MM.1S (cell line): ENCODE measurements around the gene CACNA1C.

Source experiments
- DNase-seq: peaks from one replicate; pipeline ENCODE4 v3.0.0-alpha.2; 2015
- H2AFZ ChIP-seq: fragments of 300-600 bp; sonication (generic); 2 replicates; pipeline ENCODE4 v1.6.0; 2016; ENCODE audit warnings: antibody characterized with exemption, low read length
- H3F3A ChIP-seq: fragments of 300-600 bp; sonication (generic); 2 replicates; pipeline ENCODE4 v1.6.1; 2016; ENCODE audit warnings: mild to moderate bottlenecking, antibody characterized with exemption, low read length, moderate library complexity, mixed read lengths; ENCODE audit not compliant: insufficient read depth
- H3K27ac ChIP-seq: fragments of 300-600 bp; sonication (generic); 2 replicates; pipeline ENCODE4 v1.5.1; 2016; ENCODE audit warnings: mild to moderate bottlenecking, low read length
- H3K27me3 ChIP-seq: fragments of 300-600 bp; sonication (generic); replicated peaks from 2 replicates; pipeline ENCODE4 v1.6.0; 2016; ENCODE audit warnings: low read length; ENCODE audit not compliant: insufficient read depth
- H3K36me3 ChIP-seq: fragments of 300-600 bp; sonication (generic); replicated peaks from 2 replicates; pipeline ENCODE4 v1.6.1; 2016; ENCODE audit warnings: mild to moderate bottlenecking, low read length, mixed read lengths; ENCODE audit not compliant: insufficient read depth
- H3K4me1 ChIP-seq: fragments of 300-600 bp; sonication (generic); 2 replicates; pipeline ENCODE4 v1.6.1; 2016; ENCODE audit warnings: low read length, mixed read lengths
- H3K4me2 ChIP-seq: fragments of 300-600 bp; sonication (generic); 2 replicates; pipeline ENCODE4 v1.6.0; 2016; ENCODE audit warnings: low read depth, low read length
- H3K4me3 ChIP-seq: fragments of 300-600 bp; sonication (generic); 2 replicates; pipeline ENCODE4 v1.5.1; 2016; ENCODE audit warnings: low read length, mixed read lengths
- H3K79me2 ChIP-seq: fragments of 300-600 bp; sonication (generic); 2 replicates; pipeline ENCODE4 v1.6.1; 2016; ENCODE audit warnings: mixed run types, low read length, mixed read lengths
- H3K9ac ChIP-seq: fragments of 300-600 bp; sonication (generic); 2 replicates; pipeline ENCODE4 v1.6.1; 2016; ENCODE audit warnings: low read length, mixed read lengths
- H3K9me2 ChIP-seq: fragments of 300-600 bp; sonication (generic); replicated peaks from 2 replicates; pipeline ENCODE4 v1.6.1; 2016; ENCODE audit warnings: mild to moderate bottlenecking, low read length, mixed read lengths; ENCODE audit not compliant: insufficient read depth
- H3K9me3 ChIP-seq: fragments of 300-600 bp; sonication (generic); replicated peaks from 2 replicates; pipeline ENCODE4 v1.6.1; 2016; ENCODE audit warnings: mild to moderate bottlenecking, low read length, mixed read lengths; ENCODE audit not compliant: insufficient read depth
- H4K20me1 ChIP-seq: fragments of 300-600 bp; sonication (generic); 2 replicates; pipeline ENCODE4 v1.6.1; 2016; ENCODE audit warnings: mild to moderate bottlenecking, low read length, moderate library complexity, mixed read lengths; ENCODE audit not compliant: insufficient read depth
- CTCF ChIP-seq: fragments of 300-600 bp; sonication (generic); IDR thresholded peaks from 2 replicates; pipeline ENCODE4 v1.5.1; 2016; ENCODE audit warnings: antibody characterized with exemption, low read length, mixed read lengths
- EZH2 ChIP-seq: fragments of 300-600 bp; sonication (generic); optimal IDR thresholded peaks from 2 replicates; pipeline ENCODE3; 2017; ENCODE audit warnings: low read depth, mild to moderate bottlenecking, antibody characterized with exemption, low read length, mixed read lengths
- EZH2phosphoT487 ChIP-seq: fragments of 300-600 bp; sonication (generic); IDR thresholded peaks from 2 replicates; pipeline ENCODE4 v1.6.1; 2018; ENCODE audit warnings: antibody characterized with exemption, low read length

Gene CACNA1C

GRCh38 chr12:2328661-2329060, 275.9 kb downstream of the CACNA1C start:
- no peaks in the 10 kb centered on the region for H3K9me3 ChIP-seq
- no peak for DNase-seq
- no peaks in the 10 kb centered on the region for H3K9me2 ChIP-seq
- no peaks in the 10 kb centered on the region for H4K20me1 ChIP-seq
- no peak overlapping the region for H3K27ac ChIP-seq
- no peak overlapping the region for H3K4me3 ChIP-seq
- no peaks in the 10 kb centered on the region for H3K4me1 ChIP-seq
- TF ChIP-seq CTCF (no peak), EZH2phosphoT487 (no peak), EZH2 (no peak)
- no peak overlapping the region for H3K9ac ChIP-seq
- H3K79me2 ChIP-seq = no peaks in the 10 kb centered on the region
- no peaks in the 10 kb centered on the region for H3K27me3 ChIP-seq
- no peaks in the 10 kb centered on the region for H3F3A ChIP-seq
- H2AFZ ChIP-seq = no peak overlapping the region
- no peaks in the 10 kb centered on the region for H3K36me3 ChIP-seq
- no peak overlapping the region for H3K4me2 ChIP-seq

GRCh38 chr12:2329661-2330210, 276.9 kb downstream of the CACNA1C start:
- Histone ChIP-seq H3K4me2 (no peak overlapping the region), H2AFZ (no peak overlapping the region), H3K9me3 (no peaks in the 10 kb centered on the region), H3F3A (peaks cover 2% of the 10 kb centered on the region; the same call in 1 of the 2 replicates), H3K27me3 (no peaks in the 10 kb centered on the region), H4K20me1 (no peaks in the 10 kb centered on the region), H3K27ac (no peak overlapping the region), H3K9ac (no peak overlapping the region), H3K4me1 (peaks cover 5% of the 10 kb centered on the region), H3K79me2 (no peaks in the 10 kb centered on the region), H3K4me3 (no peak overlapping the region), H3K9me2 (no peaks in the 10 kb centered on the region), H3K36me3 (no peaks in the 10 kb centered on the region)
- DNase-seq = no peak
- TF ChIP-seq EZH2phosphoT487 (no peak), EZH2 (no peak), CTCF (no peak)

GRCh38 chr12:2332236-2332635, 279.4 kb downstream of the CACNA1C start:
- Histone ChIP-seq H3K4me1 (peaks cover 26% of the 10 kb centered on the region), H4K20me1 (no peaks in the 10 kb centered on the region), H3K27ac (no peak overlapping the region), H3K4me2 (no peak overlapping the region), H3K9ac (no peak overlapping the region), H3K36me3 (no peaks in the 10 kb centered on the region), H2AFZ (no peak overlapping the region), H3K9me3 (no peaks in the 10 kb centered on the region), H3K27me3 (no peaks in the 10 kb centered on the region), H3K9me2 (no peaks in the 10 kb centered on the region), H3K79me2 (no peaks in the 10 kb centered on the region), H3K4me3 (no peak overlapping the region), H3F3A (peaks cover 26% of the 10 kb centered on the region)
- DNase-seq = no peak
- TF ChIP-seq CTCF = no peak
- no peak for TF ChIP-seq EZH2
- TF ChIP-seq EZH2phosphoT487 = no peak
